Endothelial cell of umbilical vein (primary cell): ENCODE results near the gene DOCK6. TPM values are rescaled to one million over a fixed set of nuclear protein-coding genes. Genes with fewer than 3 reads are reported as not detected.

Experiments used
- Bru-seq: library from RNA; stranded (reverse); fragments of 400-500 nt; gene quantifications from one replicate; lab custom pipeline; 2021; lab: Mats Ljungman, UMichigan
- BruChase-seq, 2 experiments: library from RNA; stranded (reverse); fragments of 400-500 nt; gene quantifications; one replicate each; lab custom pipeline; 2021; lab: Mats Ljungman, UMichigan
- BruUV-seq: library from RNA; stranded (reverse); fragments of 400-500 nt; replicated peaks from 2 replicates; lab custom pipeline; 2021; lab: Mats Ljungman, UMichigan
- CTCF ChIA-PET: fragments of 300-600, 350-600 bp; sonication (Branson Sonifier 250); formaldehyde crosslinking; loops from one replicate; lab custom pipeline; 2021; ENCODE audit warnings: antibody characterized with exemption, inconsistent platforms; lab: Charles Lee
- POLR2A ChIA-PET: fragments of 300-600, 350-600 bp; sonication (Branson Sonifier 250); formaldehyde crosslinking; loops from one replicate; lab custom pipeline; 2021; ENCODE audit warnings: antibody characterized with exemption, inconsistent platforms; lab: Charles Lee
- DNase-seq: peaks from one replicate; pipeline ENCODE4 v3.0.0-alpha.2; 2011; ENCODE audit warnings: low read depth, low spot score
- FAIRE-seq: peaks from 2 replicates; lab custom pipeline; 2011; peaks lifted over from hg19 to GRCh38; lab: Jason Lieb, UNC
- H2AFZ ChIP-seq: 2 replicates; pipeline ENCODE4 v1.6.0; 2012; ENCODE audit warnings: low read depth, low read length, control low read depth, inconsistent platforms
- H3K27ac ChIP-seq: 2 replicates; pipeline ENCODE4 v1.5.1; 2011; ENCODE audit warnings: low read depth, mild to moderate bottlenecking, control low read depth, low read length, moderate library complexity; ENCODE audit not compliant: insufficient read depth
- H3K27me3 ChIP-seq, 2 experiments: 2 replicates each; pipeline versions ENCODE4 v1.6.0 to v1.6.1; 2011; ENCODE audit warnings: low read length in 2 of 2, mixed read lengths in 1 of 2; ENCODE audit not compliant: control insufficient read depth in 2 of 2, insufficient read depth in 2 of 2
- H3K36me3 ChIP-seq, 2 experiments: 2 replicates in 1 of 2; 3 replicates in 1 of 2; pipeline ENCODE4 v1.5.1; 2011; ENCODE audit warnings: low read length in 2 of 2, mild to moderate bottlenecking in 1 of 2, moderate library complexity in 1 of 2; ENCODE audit not compliant: control insufficient read depth in 2 of 2, insufficient read depth in 2 of 2; ENCODE audit errors: extremely low read depth in 1 of 2
- H3K4me1 ChIP-seq: 3 replicates; pipeline ENCODE4 v1.5.1; 2011; ENCODE audit warnings: mild to moderate bottlenecking, low read length; ENCODE audit not compliant: control insufficient read depth, insufficient read depth; ENCODE audit errors: extremely low read depth
- H3K4me2 ChIP-seq: 2 replicates; pipeline ENCODE4 v1.6.1; 2011; ENCODE audit warnings: low read length, control low read depth, mixed read lengths; ENCODE audit not compliant: insufficient read depth
- H3K4me3 ChIP-seq, 3 experiments: fragments of 200-600 bp in 1 of 3; sonication (generic), shearing (Covaris generic) in 1 of 3; replicated peaks in 1 of 3; 2 replicates each; pipeline ENCODE4 v1.5.1; 2011 to 2016; ENCODE audit warnings: control low read depth in 3 of 3, low read length in 3 of 3, mild to moderate bottlenecking in 2 of 3, inconsistent platforms in 1 of 3, low read depth in 1 of 3, moderate library complexity in 1 of 3; ENCODE audit not compliant: insufficient read depth in 1 of 3
- H3K79me2 ChIP-seq: 2 replicates; pipeline ENCODE4 v1.6.0; 2012; ENCODE audit warnings: low read length, inconsistent platforms; ENCODE audit not compliant: control insufficient read depth, insufficient read depth
- H3K9ac ChIP-seq: replicated peaks from 2 replicates; pipeline ENCODE3; 2011; ENCODE audit warnings: low read length, control low read depth; ENCODE audit not compliant: insufficient read depth; ENCODE audit errors: extremely low read depth
- H3K9me1 ChIP-seq: replicated peaks from 3 replicates; pipeline ENCODE4 v1.6.0; 2011; ENCODE audit warnings: mild to moderate bottlenecking, low read length; ENCODE audit not compliant: control insufficient read depth, insufficient read depth; ENCODE audit errors: extremely low read depth
- H3K9me3 ChIP-seq: replicated peaks from 2 replicates; pipeline ENCODE4 v1.5.1; 2012; ENCODE audit warnings: low read length, inconsistent platforms; ENCODE audit not compliant: control insufficient read depth, insufficient read depth
- H4K20me1 ChIP-seq: replicated peaks from 2 replicates; pipeline ENCODE3; 2011; ENCODE audit warnings: mild to moderate bottlenecking, low read length; ENCODE audit not compliant: control insufficient read depth, insufficient read depth; ENCODE audit errors: extremely low read depth
- EZH2 ChIP-seq: IDR thresholded peaks from 2 replicates; pipeline ENCODE4 v1.6.1; 2012; ENCODE audit warnings: borderline replicate concordance, low read depth, mild to moderate bottlenecking, moderate library complexity, low read length, inconsistent platforms; ENCODE audit not compliant: severe bottlenecking
- FOS ChIP-seq: IDR thresholded peaks from 2 replicates; pipeline ENCODE4 v1.6.1; 2011; ENCODE audit warnings: mild to moderate bottlenecking, low read length, moderate library complexity, borderline replicate concordance; ENCODE audit not compliant: insufficient read depth
- GATA2 ChIP-seq: IDR thresholded peaks from 2 replicates; pipeline ENCODE4 v1.7.0; 2011; ENCODE audit warnings: low read depth, mild to moderate bottlenecking, moderate library complexity, mixed read lengths, low read length; ENCODE audit not compliant: insufficient read length, insufficient read depth
- JUN ChIP-seq: IDR thresholded peaks from 2 replicates; pipeline ENCODE4 v1.6.1; 2011; ENCODE audit warnings: borderline replicate concordance, low read depth; ENCODE audit not compliant: insufficient read length, insufficient read depth
- MYC ChIP-seq: IDR thresholded peaks from one replicate; pipeline ENCODE4 v1.6.1; 2011; ENCODE audit warnings: mild to moderate bottlenecking, low read depth, low read length
- POLR2A ChIP-seq: IDR thresholded peaks from 2 replicates; pipeline ENCODE4 v1.6.1; 2012; ENCODE audit warnings: low read depth, mild to moderate bottlenecking, control low read depth, low read length
- POLR2AphosphoS5 ChIP-seq: IDR thresholded peaks from 2 replicates; pipeline ENCODE4 v1.6.1; 2012; ENCODE audit warnings: low read depth, mild to moderate bottlenecking, control low read depth, low read length, moderate library complexity; ENCODE audit not compliant: insufficient read depth
- dilution Hi-C: fragments of 300-500 bp; cut with MboI; formaldehyde crosslinking; loops from one replicate; pipeline ENCODE4 v1.15.0; 2019; ENCODE audit warnings: low sequenced_read_pairs; ENCODE audit not compliant: extremely low pct_ligation_motif_present
- intact Hi-C: fragments of 100-400 bp; cut with micrococcal nuclease; formaldehyde crosslinking; loops from one replicate; pipeline ENCODE4 v1.10.0; 2022
- long read RNA-seq: library from polyadenylated mRNA; stranded (forward); transcript quantifications from one replicate; pipeline ENCODE4 v2.0.0, GENCODE V29; 2021
- polyA minus RNA-seq, 3 experiments: library from RNA; depleted of rRNA, polyadenylated mRNA; stranded (reverse); fragments of >200 nt; gene quantifications; 1 replicate in 1 of 3; 2 replicates in 2 of 3; pipeline ENCODE4 v1.2.3, GENCODE V29; 2011
- polyA plus RNA-seq, 4 experiments: library from polyadenylated mRNA; depleted of rRNA in 3 of 4; stranded (reverse) in 3 of 4; unstranded in 1 of 4; fragments of >200 nt; gene quantifications; 2 replicates each; pipeline versions ENCODE4 v1.2.1 to v1.2.3, GENCODE V29; 2011 to 2012; ENCODE audit warnings: missing spikeins in 1 of 4
- total RNA-seq: library from RNA; stranded (reverse); gene quantifications from 2 replicates; pipeline ENCODE4 v1.2.3, GENCODE V29; 2021
- TF ChIP-seq, protein P1 (sequence below), 2 donors: IDR thresholded peaks; 1 replicate in 1 of 2; 2 replicates in 1 of 2; pipeline ENCODE4 v1.5.1; 2011; ENCODE audit warnings: low read length in 2 of 2, mild to moderate bottlenecking in 2 of 2, moderate library complexity in 2 of 2, control low read depth in 1 of 2, inconsistent platforms in 1 of 2, low read depth in 1 of 2; ENCODE audit not compliant: insufficient read depth in 1 of 2; ENCODE audit errors: extremely low read depth in 1 of 2
- TF ChIP-seq, protein P2 (sequence below): IDR thresholded peaks from 2 replicates; pipeline ENCODE4 v1.6.1; 2011; ENCODE audit not compliant: insufficient read depth, insufficient read length

DOCK6 gene, protein sequence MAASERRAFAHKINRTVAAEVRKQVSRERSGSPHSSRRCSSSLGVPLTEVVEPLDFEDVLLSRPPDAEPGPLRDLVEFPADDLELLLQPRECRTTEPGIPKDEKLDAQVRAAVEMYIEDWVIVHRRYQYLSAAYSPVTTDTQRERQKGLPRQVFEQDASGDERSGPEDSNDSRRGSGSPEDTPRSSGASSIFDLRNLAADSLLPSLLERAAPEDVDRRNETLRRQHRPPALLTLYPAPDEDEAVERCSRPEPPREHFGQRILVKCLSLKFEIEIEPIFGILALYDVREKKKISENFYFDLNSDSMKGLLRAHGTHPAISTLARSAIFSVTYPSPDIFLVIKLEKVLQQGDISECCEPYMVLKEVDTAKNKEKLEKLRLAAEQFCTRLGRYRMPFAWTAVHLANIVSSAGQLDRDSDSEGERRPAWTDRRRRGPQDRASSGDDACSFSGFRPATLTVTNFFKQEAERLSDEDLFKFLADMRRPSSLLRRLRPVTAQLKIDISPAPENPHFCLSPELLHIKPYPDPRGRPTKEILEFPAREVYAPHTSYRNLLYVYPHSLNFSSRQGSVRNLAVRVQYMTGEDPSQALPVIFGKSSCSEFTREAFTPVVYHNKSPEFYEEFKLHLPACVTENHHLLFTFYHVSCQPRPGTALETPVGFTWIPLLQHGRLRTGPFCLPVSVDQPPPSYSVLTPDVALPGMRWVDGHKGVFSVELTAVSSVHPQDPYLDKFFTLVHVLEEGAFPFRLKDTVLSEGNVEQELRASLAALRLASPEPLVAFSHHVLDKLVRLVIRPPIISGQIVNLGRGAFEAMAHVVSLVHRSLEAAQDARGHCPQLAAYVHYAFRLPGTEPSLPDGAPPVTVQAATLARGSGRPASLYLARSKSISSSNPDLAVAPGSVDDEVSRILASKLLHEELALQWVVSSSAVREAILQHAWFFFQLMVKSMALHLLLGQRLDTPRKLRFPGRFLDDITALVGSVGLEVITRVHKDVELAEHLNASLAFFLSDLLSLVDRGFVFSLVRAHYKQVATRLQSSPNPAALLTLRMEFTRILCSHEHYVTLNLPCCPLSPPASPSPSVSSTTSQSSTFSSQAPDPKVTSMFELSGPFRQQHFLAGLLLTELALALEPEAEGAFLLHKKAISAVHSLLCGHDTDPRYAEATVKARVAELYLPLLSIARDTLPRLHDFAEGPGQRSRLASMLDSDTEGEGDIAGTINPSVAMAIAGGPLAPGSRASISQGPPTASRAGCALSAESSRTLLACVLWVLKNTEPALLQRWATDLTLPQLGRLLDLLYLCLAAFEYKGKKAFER (N-terminal part only)
- total RNA-seq = 334 and 353 TPM in 2 replicates
- 126 and 154 TPM in 2 replicates for polyA plus RNA-seq
- 96.5 and 102 TPM in 2 replicates for polyA plus RNA-seq (2011; cell fraction: cytosol; rRNA removed)
- 438 and 513 TPM in 2 replicates for polyA plus RNA-seq (2011; cell fraction: nucleus; rRNA removed)
- 107 and 122 TPM in 2 replicates for polyA plus RNA-seq (2012)
- polyA minus RNA-seq = 111 and 141 TPM in 2 replicates
- polyA minus RNA-seq (2011; cell fraction: cytosol; rRNA and poly(A)+ RNA removed) = 6.6 TPM
- polyA minus RNA-seq (2011; cell fraction: nucleus; rRNA and poly(A)+ RNA removed) = 142 and 193 TPM in 2 replicates
- Bru-seq, nascent RNA = percentile 70 among the genes with signal in this experiment
- BruChase-seq, experiment 1, labeled RNA remaining after a 6-hour chase = percentile 91 among the genes with signal in this experiment
- percentile 89 among the genes with signal in this experiment for BruChase-seq, experiment 2, labeled RNA remaining after a 2-hour chase
- long read RNA-seq, partial matches to known transcripts = 96 of 152 reads
- long read RNA-seq, other reads (novel, unspliced or antisense) = 55 of 152 reads

DNA sequence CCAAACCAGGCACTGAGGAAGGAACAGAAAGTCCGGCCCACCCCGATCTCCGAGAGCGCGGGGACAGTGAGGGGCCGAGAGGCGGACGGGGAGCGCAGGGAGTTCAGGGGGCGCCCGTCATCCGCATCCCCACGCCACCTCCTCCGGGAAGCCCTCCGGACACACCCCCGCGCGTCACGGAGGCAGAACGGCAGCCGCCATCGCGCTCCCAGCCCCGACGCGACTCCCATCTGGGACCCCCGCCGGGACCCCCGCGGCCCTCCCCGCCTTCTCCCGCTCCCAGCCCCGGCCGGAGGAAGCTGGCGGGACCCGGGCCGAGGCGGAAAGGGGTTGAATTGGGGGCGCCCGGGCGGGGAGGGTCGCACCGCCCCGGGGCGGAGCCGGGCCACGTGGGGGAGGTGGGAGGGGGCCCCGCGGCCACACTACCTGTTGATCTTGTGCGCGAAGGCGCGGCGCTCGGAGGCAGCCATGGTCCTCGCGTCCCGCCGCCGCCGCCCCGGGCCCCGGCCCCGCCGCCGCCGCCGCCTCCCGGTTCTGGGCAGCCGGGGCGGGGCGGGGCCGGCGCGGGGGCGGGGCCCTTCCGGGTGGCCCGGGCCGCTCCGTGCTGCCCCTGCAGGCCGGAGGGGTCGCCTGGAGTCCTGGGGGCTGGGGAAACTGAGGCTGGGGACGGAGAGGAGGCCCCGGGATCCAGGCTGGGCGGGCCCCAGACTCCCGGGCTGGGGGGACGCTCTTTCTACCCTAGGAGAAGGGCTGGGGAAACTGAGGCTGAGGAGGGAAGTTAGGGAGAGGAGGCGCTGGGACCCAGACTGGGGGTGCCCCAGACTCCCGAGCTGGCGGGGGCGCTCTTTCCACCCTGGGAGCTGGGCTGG, at the start of gene DOCK6:
Gene DOCK6 (minus strand): TSS at position 554 of the 869 bp plus-strand sequence. CDS start 84 bp downstream, at position 470.
- peaks cover 35% of the 10 kb centered on the region for H3K79me2 ChIP-seq
- no peaks in the 10 kb centered on the region for H3K9me3 ChIP-seq
- H3K27ac ChIP-seq = peak within 1 kb of the TSS; percentile 70
- H4K20me1 ChIP-seq = no peaks in the 10 kb centered on the region
- no peaks in the 10 kb centered on the region for H3K9me1 ChIP-seq
- FAIRE-seq = peak; percentile 64
- intact Hi-C loops (no loop called here), dilution Hi-C loops (no loop called here)
- no TSS peak for BruUV-seq
- H3K9ac ChIP-seq = peak within 1 kb of the TSS; percentile 78
- ChIA-PET POLR2A (no interaction called here), CTCF (interaction anchor here (1.0 to 1.2 kb wide), 2 partner anchors 19 to 21 kb away, joined by 3 read pairs; no protein-coding TSS in a partner anchor)
- H3K4me1 ChIP-seq = peaks cover 27% of the 10 kb centered on the region
- peak within 1 kb of the TSS; percentile 28 for H2AFZ ChIP-seq
- no peak for DNase-seq
- no peaks in the 10 kb centered on the region for H3K36me3 ChIP-seq
- peak within 1 kb of the TSS; percentile 64 for H3K4me2 ChIP-seq
- no peaks in the 10 kb centered on the region for H3K27me3 ChIP-seq
- H3K4me3 ChIP-seq = peak within 1 kb of the TSS; percentile 56 to 79 (median 57)
- TF ChIP-seq EZH2 (no peak), POLR2AphosphoS5 (peak; percentile 23), FOS (no peak), GATA2 (no peak), POLR2A (no peak), MYC (no peak), JUN (no peak)
- TF ChIP-seq, protein P1, sequence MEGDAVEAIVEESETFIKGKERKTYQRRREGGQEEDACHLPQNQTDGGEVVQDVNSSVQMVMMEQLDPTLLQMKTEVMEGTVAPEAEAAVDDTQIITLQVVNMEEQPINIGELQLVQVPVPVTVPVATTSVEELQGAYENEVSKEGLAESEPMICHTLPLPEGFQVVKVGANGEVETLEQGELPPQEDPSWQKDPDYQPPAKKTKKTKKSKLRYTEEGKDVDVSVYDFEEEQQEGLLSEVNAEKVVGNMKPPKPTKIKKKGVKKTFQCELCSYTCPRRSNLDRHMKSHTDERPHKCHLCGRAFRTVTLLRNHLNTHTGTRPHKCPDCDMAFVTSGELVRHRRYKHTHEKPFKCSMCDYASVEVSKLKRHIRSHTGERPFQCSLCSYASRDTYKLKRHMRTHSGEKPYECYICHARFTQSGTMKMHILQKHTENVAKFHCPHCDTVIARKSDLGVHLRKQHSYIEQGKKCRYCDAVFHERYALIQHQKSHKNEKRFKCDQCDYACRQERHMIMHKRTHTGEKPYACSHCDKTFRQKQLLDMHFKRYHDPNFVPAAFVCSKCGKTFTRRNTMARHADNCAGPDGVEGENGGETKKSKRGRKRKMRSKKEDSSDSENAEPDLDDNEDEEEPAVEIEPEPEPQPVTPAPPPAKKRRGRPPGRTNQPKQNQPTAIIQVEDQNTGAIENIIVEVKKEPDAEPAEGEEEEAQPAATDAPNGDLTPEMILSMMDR (IDR thresholded peaks at IDR 0.05; ENCODE audit: extremely low read depth in 1 of 2, insufficient read depth in 1 of 2, low read depth in 1 of 2, low read length in 2 of 2) = peak; percentile 23 to 49
- TF ChIP-seq, protein P2, sequence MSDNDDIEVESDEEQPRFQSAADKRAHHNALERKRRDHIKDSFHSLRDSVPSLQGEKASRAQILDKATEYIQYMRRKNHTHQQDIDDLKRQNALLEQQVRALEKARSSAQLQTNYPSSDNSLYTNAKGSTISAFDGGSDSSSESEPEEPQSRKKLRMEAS = no peak
